IMR-90 (cell line): ENCODE measurements around the gene TRIM42. TPM values are rescaled to one million over a fixed set of nuclear protein-coding genes. Genes with fewer than 3 reads are reported as not detected.

ENCODE experiments used
- ATAC-seq: fragments of 200-7000 bp; cut with Tn5 transposase; 2 replicates; pipeline ENCODE4 v1.9.1; 2020; ENCODE audit warnings: low read depth, mild to moderate bottlenecking, moderate library complexity
- BruUV-seq: library from RNA; stranded (reverse); fragments of 400-500 nt; replicated peaks from 2 replicates; lab custom pipeline; 2021; lab: Mats Ljungman, UMichigan
- CTCF ChIA-PET: fragments of 300-600 bp; formaldehyde crosslinking; extraction: SDS; loops from one replicate; lab custom pipeline; 2021; ENCODE audit warnings: antibody characterized with exemption; lab: Yijun Ruan, JAX
- POLR2A ChIA-PET: fragments of 300-600 bp; sonication (Branson Sonifier 250); formaldehyde crosslinking; loops from one replicate; lab custom pipeline; 2022; ENCODE audit warnings: antibody characterized with exemption; ENCODE audit not compliant: unreplicated experiment; lab: Charles Lee
- DNase-seq: peaks from one replicate; pipeline ENCODE4 v3.0.0; 2013
- H2AFZ ChIP-seq: replicated peaks from 2 replicates; pipeline ENCODE3; 2013; ENCODE audit warnings: low read length, mild to moderate bottlenecking; ENCODE audit not compliant: poor library complexity
- H2AK5ac ChIP-seq: 2 replicates; pipeline ENCODE4 v1.6.1; 2013; ENCODE audit warnings: low read depth, low read length, inconsistent platforms
- H2AK9ac ChIP-seq: replicated peaks from 2 replicates; pipeline ENCODE3; 2013; ENCODE audit warnings: mild to moderate bottlenecking, low read depth, low read length, moderate library complexity; ENCODE audit not compliant: poor library complexity
- H2BK120ac ChIP-seq: 2 replicates; pipeline ENCODE4 v1.6.1; 2013; ENCODE audit warnings: low read depth, low read length, inconsistent platforms
- H2BK15ac ChIP-seq: 3 replicates; pipeline ENCODE4 v1.6.1; 2013; ENCODE audit warnings: low read depth, low read length, inconsistent platforms
- H2BK20ac ChIP-seq: 2 replicates; pipeline ENCODE4 v1.6.1; 2013; ENCODE audit warnings: low read depth, mild to moderate bottlenecking, inconsistent platforms, low read length, moderate library complexity
- H2BK5ac ChIP-seq: 2 replicates; pipeline ENCODE4 v1.6.1; 2013; ENCODE audit warnings: mild to moderate bottlenecking, low read depth, low read length, inconsistent platforms; ENCODE audit not compliant: poor library complexity, severe bottlenecking
- H3K14ac ChIP-seq: replicated peaks from 2 replicates; pipeline ENCODE4 v1.6.1; 2013; ENCODE audit warnings: low read depth, low read length, inconsistent platforms
- H3K18ac ChIP-seq: 2 replicates; pipeline ENCODE4 v1.6.1; 2013; ENCODE audit warnings: low read depth, low read length, control low read depth
- H3K23ac ChIP-seq: 2 replicates; pipeline ENCODE4 v1.6.1; 2013; ENCODE audit warnings: low read depth, low read length, inconsistent platforms
- H3K27ac ChIP-seq: 2 replicates; pipeline ENCODE4 v1.5.1; 2013; ENCODE audit warnings: mild to moderate bottlenecking, control low read depth, low read length; ENCODE audit not compliant: insufficient read depth
- H3K27me3 ChIP-seq: 2 replicates; pipeline ENCODE4 v1.6.1; 2013; ENCODE audit warnings: low read length; ENCODE audit not compliant: control insufficient read depth, insufficient read depth
- H3K36me3 ChIP-seq: 2 replicates; pipeline ENCODE4 v1.6.1; 2013; ENCODE audit warnings: low read length, mixed read lengths; ENCODE audit not compliant: control insufficient read depth, insufficient read depth
- H3K4ac ChIP-seq: 2 replicates; pipeline ENCODE4 v1.6.1; 2013; ENCODE audit warnings: low read depth, low read length, inconsistent platforms
- H3K4me1 ChIP-seq: 2 replicates; pipeline ENCODE4 v1.6.1; 2013; ENCODE audit warnings: low read length, mixed read lengths; ENCODE audit not compliant: control insufficient read depth, insufficient read depth
- H3K4me2 ChIP-seq: 2 replicates; pipeline ENCODE4 v1.6.1; 2013; ENCODE audit warnings: low read depth, mild to moderate bottlenecking, control low read depth, low read length, moderate library complexity
- H3K4me3 ChIP-seq: 2 replicates; pipeline ENCODE4 v1.5.1; 2013; ENCODE audit warnings: low read depth, mild to moderate bottlenecking, control low read depth, low read length, moderate library complexity; ENCODE audit not compliant: insufficient read depth
- H3K56ac ChIP-seq: 2 replicates; pipeline ENCODE4 v1.6.1; 2013; ENCODE audit warnings: low read length, inconsistent platforms; ENCODE audit not compliant: insufficient read depth; ENCODE audit errors: extremely low read depth
- H3K79me1 ChIP-seq, 2 experiments: 2 replicates each; pipeline ENCODE4 v1.6.1; 2013; ENCODE audit warnings: low read length in 2 of 2, inconsistent platforms in 1 of 2, low read depth in 1 of 2
- H3K9ac ChIP-seq: 2 replicates; pipeline ENCODE4 v1.6.1; 2013; ENCODE audit warnings: low read depth, low read length, control low read depth
- H3K9me1 ChIP-seq: 2 replicates; pipeline ENCODE4 v1.6.1; 2013; ENCODE audit warnings: low read length, inconsistent platforms; ENCODE audit not compliant: insufficient read depth
- H3K9me3 ChIP-seq: 2 replicates; pipeline ENCODE4 v1.6.1; 2013; ENCODE audit warnings: low read length; ENCODE audit not compliant: control insufficient read depth, insufficient read depth
- H4K20me1 ChIP-seq: 2 replicates; pipeline ENCODE4 v1.6.1; 2013; ENCODE audit warnings: low read length, inconsistent platforms; ENCODE audit not compliant: insufficient read depth
- H4K5ac ChIP-seq: 2 replicates; pipeline ENCODE4 v1.6.1; 2013; ENCODE audit warnings: mild to moderate bottlenecking, low read depth, low read length, control low read depth
- H4K8ac ChIP-seq, 2 experiments: 2 replicates each; pipeline ENCODE4 v1.6.1; 2013; ENCODE audit warnings: low read depth in 2 of 2, low read length in 2 of 2, control low read depth in 1 of 2, inconsistent platforms in 1 of 2
- H4K91ac ChIP-seq: 2 replicates; pipeline ENCODE4 v1.6.1; 2013; ENCODE audit warnings: low read depth, low read length, inconsistent platforms; ENCODE audit not compliant: insufficient read depth
- BHLHE40 ChIP-seq: fragments of 150-350 bp; IDR thresholded peaks from 2 replicates; pipeline ENCODE4 v1.6.1; 2016; ENCODE audit warnings: mild to moderate bottlenecking, low read depth, low read length
- CEBPB ChIP-seq: IDR thresholded peaks from 2 replicates; pipeline ENCODE4 v1.6.1; 2012; ENCODE audit warnings: low read depth, low read length, improper control_type of control experiment
- CHD1 ChIP-seq: IDR thresholded peaks from 2 replicates; pipeline ENCODE4 v1.6.1; 2012; ENCODE audit warnings: low read depth, low read length, improper control_type of control experiment
- FOS ChIP-seq: fragments of 150-350 bp; IDR thresholded peaks from 2 replicates; pipeline ENCODE4 v1.6.1; 2016; ENCODE audit warnings: low read depth, low read length
- MAFK ChIP-seq: IDR thresholded peaks from 2 replicates; pipeline ENCODE4 v1.6.1; 2012; ENCODE audit warnings: low read depth, low read length, improper control_type of control experiment
- MAZ ChIP-seq: IDR thresholded peaks from 2 replicates; pipeline ENCODE4 v1.6.1; 2012; ENCODE audit warnings: low read depth, mild to moderate bottlenecking, low read length, improper control_type of control experiment, moderate library complexity, borderline replicate concordance
- POLR2A ChIP-seq: IDR thresholded peaks from 2 replicates; pipeline ENCODE4 v1.6.1; 2012; ENCODE audit warnings: mild to moderate bottlenecking, low read depth, low read length
- RAD21 ChIP-seq: IDR thresholded peaks from 2 replicates; pipeline ENCODE4 v1.6.1; 2012; ENCODE audit warnings: low read length, improper control_type of control experiment
- RFX5 ChIP-seq: IDR thresholded peaks from 2 replicates; pipeline ENCODE4 v1.8.0; 2012; ENCODE audit warnings: low read depth, mild to moderate bottlenecking, low read length, moderate library complexity
- SMC3 ChIP-seq: fragments of 150-350 bp; IDR thresholded peaks from 2 replicates; pipeline ENCODE4 v1.6.1; 2016; ENCODE audit warnings: low read depth, mild to moderate bottlenecking, antibody characterized with exemption, low read length, moderate library complexity
- WGBS, 2 experiments: methylation state at CpG; one replicate each; pipeline versions ENCODE4 v1.1.5 to v1.1.7; 2013; ENCODE audit warnings: missing lambda C conversion rate in 2 of 2; ENCODE audit not compliant: insufficient read length in 1 of 2; ENCODE audit errors: extremely low coverage in 2 of 2; 5-methylcytosine and 5-hydroxymethylcytosine counted together
- dilution Hi-C: fragments of 300-500 bp; cut with HindIII; formaldehyde crosslinking; loops from one replicate; pipeline ENCODE4 v1.14.3; 2018; ENCODE audit warnings: low sequenced_read_pairs; ENCODE audit not compliant: unreplicated experiment
- in situ Hi-C: fragments of 300-500 bp; cut with MboI; formaldehyde crosslinking; loops from 3 replicates; pipeline ENCODE4 v1.14.3; 2019; ENCODE audit warnings: low sequenced_read_pairs, inconsistent platforms, mixed read lengths
- intact Hi-C: fragments of 100-400 bp; cut with micrococcal nuclease; formaldehyde crosslinking; loops from 2 replicates; pipeline ENCODE4 v1.10.0; 2022
- polyA plus RNA-seq, 3 experiments: library from polyadenylated mRNA; depleted of rRNA; stranded (reverse); fragments of >200 nt; gene quantifications; 2 replicates each; pipeline ENCODE4 v1.2.3, GENCODE V29; 2012; ENCODE audit warnings: low replicate concordance in 1 of 3
- total RNA-seq: library from RNA; depleted of rRNA; stranded (reverse); fragments of >200 nt; gene quantifications from 2 replicates; pipeline ENCODE4 v1.2.3, GENCODE V29; 2012
- TF ChIP-seq, protein P1 (sequence below): fragments of 150-350 bp; IDR thresholded peaks from 2 replicates; pipeline ENCODE4 v1.6.1; 2016; ENCODE audit warnings: low read depth, mild to moderate bottlenecking, low read length, moderate library complexity, borderline replicate concordance
- TF ChIP-seq, protein P2 (sequence below): fragments of 150-350 bp; IDR thresholded peaks from 2 replicates; pipeline ENCODE4 v1.6.1; 2017; ENCODE audit warnings: mild to moderate bottlenecking, antibody characterized with exemption, low read length, low read depth

The TRIM42 gene
- total and polyA plus RNA-seq, 2 of the 4 experiments (the other 2 are of a cell fraction) = not detected

DNA sequence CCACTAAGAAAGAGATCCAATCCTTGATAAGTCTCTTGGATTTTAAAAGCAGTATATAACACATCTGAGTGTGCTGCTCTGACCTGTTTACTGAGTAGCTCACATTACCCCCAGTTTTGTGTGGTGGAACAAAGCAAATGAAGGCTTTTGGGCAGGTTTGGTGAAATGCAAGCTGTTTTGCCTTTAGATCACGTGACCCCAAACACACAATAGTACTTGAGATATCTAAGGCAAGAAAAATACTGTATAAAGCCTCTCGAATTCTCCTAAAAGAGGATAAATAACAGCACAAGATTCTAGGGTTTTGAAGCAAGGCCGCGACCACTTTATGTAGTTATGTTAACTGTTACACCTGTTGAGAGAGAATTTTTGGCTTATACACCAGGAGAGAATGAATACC lies 49.3 kb upstream of the TRIM42 start:
- peaks cover 4% of the 10 kb centered on the region; the same call in 1 of the 2 replicates for H3K9me3 ChIP-seq
- no peak overlapping the region for H2AFZ ChIP-seq
- in situ Hi-C loops = no loop called here
- H3K9ac ChIP-seq = no peak overlapping the region
- intact Hi-C loops = no loop called here
- H4K5ac ChIP-seq = no peak overlapping the region
- no CpG with 5 or more reads among the region's 4 CpGs for WGBS, 2 experiments
- H3K4ac ChIP-seq = no peak overlapping the region
- H3K23ac ChIP-seq = no peak overlapping the region
- no peaks in the 10 kb centered on the region for H3K36me3 ChIP-seq
- H2AK9ac ChIP-seq = no peak overlapping the region
- ATAC-seq (no peak), DNase-seq (no peak)
- H3K18ac ChIP-seq = no peak overlapping the region
- H2BK5ac ChIP-seq = no peak overlapping the region
- H3K4me3 ChIP-seq = no peak overlapping the region
- no TSS peak for BruUV-seq
- H2BK15ac ChIP-seq = no peak overlapping the region
- CTCF ChIA-PET = no interaction called here
- H3K4me2 ChIP-seq = no peak overlapping the region
- TF ChIP-seq CEBPB (no peak), RFX5 (no peak), MAZ (no peak), MAFK (no peak), FOS (no peak), POLR2A (no peak), RAD21 (no peak), CHD1 (no peak), SMC3 (no peak), BHLHE40 (no peak)
- TF ChIP-seq, protein P1, sequence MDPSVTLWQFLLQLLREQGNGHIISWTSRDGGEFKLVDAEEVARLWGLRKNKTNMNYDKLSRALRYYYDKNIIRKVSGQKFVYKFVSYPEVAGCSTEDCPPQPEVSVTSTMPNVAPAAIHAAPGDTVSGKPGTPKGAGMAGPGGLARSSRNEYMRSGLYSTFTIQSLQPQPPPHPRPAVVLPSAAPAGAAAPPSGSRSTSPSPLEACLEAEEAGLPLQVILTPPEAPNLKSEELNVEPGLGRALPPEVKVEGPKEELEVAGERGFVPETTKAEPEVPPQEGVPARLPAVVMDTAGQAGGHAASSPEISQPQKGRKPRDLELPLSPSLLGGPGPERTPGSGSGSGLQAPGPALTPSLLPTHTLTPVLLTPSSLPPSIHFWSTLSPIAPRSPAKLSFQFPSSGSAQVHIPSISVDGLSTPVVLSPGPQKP = no peak
- TF ChIP-seq, protein P2, sequence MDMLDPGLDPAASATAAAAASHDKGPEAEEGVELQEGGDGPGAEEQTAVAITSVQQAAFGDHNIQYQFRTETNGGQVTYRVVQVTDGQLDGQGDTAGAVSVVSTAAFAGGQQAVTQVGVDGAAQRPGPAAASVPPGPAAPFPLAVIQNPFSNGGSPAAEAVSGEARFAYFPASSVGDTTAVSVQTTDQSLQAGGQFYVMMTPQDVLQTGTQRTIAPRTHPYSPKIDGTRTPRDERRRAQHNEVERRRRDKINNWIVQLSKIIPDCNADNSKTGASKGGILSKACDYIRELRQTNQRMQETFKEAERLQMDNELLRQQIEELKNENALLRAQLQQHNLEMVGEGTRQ = no peak
- H3K56ac ChIP-seq = no peak overlapping the region
- no peak overlapping the region for H2BK20ac ChIP-seq
- no peak overlapping the region for H2AK5ac ChIP-seq
- no peak overlapping the region for H3K14ac ChIP-seq
- H3K4me1 ChIP-seq = no peaks in the 10 kb centered on the region
- H4K91ac ChIP-seq = no peak overlapping the region
- H3K9me1 ChIP-seq = no peaks in the 10 kb centered on the region
- H3K27ac ChIP-seq = no peak overlapping the region
- POLR2A ChIA-PET = no interaction called here
- dilution Hi-C loops = no loop called here
- no peak overlapping the region for H2BK120ac ChIP-seq
- H4K20me1 ChIP-seq = no peaks in the 10 kb centered on the region
- no peak overlapping the region for H4K8ac ChIP-seq
- no peaks in the 10 kb centered on the region for H3K27me3 ChIP-seq
- H3K79me1 ChIP-seq = no peaks in the 10 kb centered on the region
